Prostate gland (tissue), 2 donors: ENCODE results near the gene TYR. TPM values are rescaled to one million over a fixed set of nuclear protein-coding genes. Genes with fewer than 3 reads are reported as not detected.

Source experiments
- DNase-seq: peaks from one replicate; pipeline ENCODE4 v3.0.0-alpha.2; 2019; ENCODE audit warnings: low spot score
- H3K27ac ChIP-seq, 2 donors: fragments of 200-600 bp; sonication (generic); 2 replicates each; pipeline ENCODE4 v1.5.1; 2017 to 2019
- H3K27me3 ChIP-seq: fragments of 200-600 bp; sonication (generic); replicated peaks from 2 replicates; pipeline ENCODE4 v1.5.1; 2019; ENCODE audit not compliant: insufficient read depth
- H3K36me3 ChIP-seq, 2 donors: fragments of 200-600 bp; sonication (generic); 1 replicate in 1 of 2; 2 replicates in 1 of 2; pipeline versions ENCODE4 v1.5.1 to v1.8.1; 2017 to 2019
- H3K4me1 ChIP-seq: fragments of 200-600 bp; sonication (generic); replicated peaks from 2 replicates; pipeline ENCODE4 v1.5.1; 2019
- H3K4me3 ChIP-seq, 2 donors: fragments of 200-600 bp; sonication (generic); 2 replicates each; pipeline ENCODE4 v1.5.1; 2017 to 2019
- H3K9me3 ChIP-seq: fragments of 200-600 bp; sonication (generic); 2 replicates; pipeline ENCODE4 v1.5.1; 2017
- POLR2A ChIP-seq: fragments of 450-650 bp; IDR thresholded peaks from one replicate; pipeline ENCODE4 v1.6.1; 2016; ENCODE audit warnings: antibody characterized with exemption, mild to moderate bottlenecking
- POLR2AphosphoS5 ChIP-seq: sonication (generic); formaldehyde crosslinking; IDR thresholded peaks from one replicate; pipeline ENCODE4 v1.6.1; 2017; ENCODE audit warnings: antibody characterized with exemption
- WGBS: methylation state at CpG from one replicate; pipeline ENCODE4 v1.1.5; 2018; 5-methylcytosine and 5-hydroxymethylcytosine counted together
- intact Hi-C: fragments of 100-400 bp; cut with DNase I; formaldehyde crosslinking; loops from one replicate; pipeline ENCODE4 v1.14.2; 2022
- total RNA-seq, 2 donors: library from RNA; depleted of rRNA; stranded (reverse); fragments of >200 nt; gene quantifications; one replicate each; pipeline ENCODE4 v1.1.0, GENCODE V29; 2016
- TF ChIP-seq, protein P1 (sequence below), 4 experiments: fragments of 200-600 bp in 2 of 4; fragments of 450-650 bp in 2 of 4; sonication (generic) in 2 of 4; IDR thresholded peaks; 1 replicate in 3 of 4; 2 replicates in 1 of 4; pipeline ENCODE4 v1.5.1; 2016 to 2019; ENCODE audit warnings: antibody characterized with exemption in 4 of 4, mild to moderate bottlenecking in 2 of 4, moderate library complexity in 2 of 4

TYR gene
- total RNA-seq, 2 donors from 2014 or later: not detected

DNA sequence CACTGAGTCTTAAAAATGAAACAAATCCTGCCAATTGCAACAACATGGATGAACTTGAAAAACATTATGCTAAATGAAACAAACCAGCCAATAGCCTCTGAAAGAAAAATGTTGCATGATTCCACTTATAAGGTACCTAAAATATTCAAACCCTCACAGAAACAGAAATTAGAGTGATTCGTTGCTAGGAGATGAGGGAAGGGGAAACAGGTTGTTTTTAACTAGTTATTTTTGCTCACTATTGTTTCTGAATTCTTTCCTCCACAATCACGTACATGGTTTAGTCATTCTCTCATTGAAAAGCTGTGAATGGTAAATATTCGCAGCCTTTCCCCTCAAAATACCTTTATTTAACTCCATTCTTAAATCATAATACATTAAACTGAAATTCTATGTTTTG lies 14.0 kb upstream of the TYR start:
- H3K27ac ChIP-seq: no peak overlapping the region
- H3K36me3 ChIP-seq: no peaks in the 10 kb centered on the region
- H3K4me3 ChIP-seq: no peak overlapping the region
- WGBS: 86% methylated on average over 3 of the region's 3 CpGs
- no peaks in the 10 kb centered on the region for H3K27me3 ChIP-seq
- DNase-seq: no peak
- H3K9me3 ChIP-seq: no peaks in the 10 kb centered on the region
- intact Hi-C loops: no loop called here
- H3K4me1 ChIP-seq: no peaks in the 10 kb centered on the region
- no peak for TF ChIP-seq POLR2A
- TF ChIP-seq, protein P1, sequence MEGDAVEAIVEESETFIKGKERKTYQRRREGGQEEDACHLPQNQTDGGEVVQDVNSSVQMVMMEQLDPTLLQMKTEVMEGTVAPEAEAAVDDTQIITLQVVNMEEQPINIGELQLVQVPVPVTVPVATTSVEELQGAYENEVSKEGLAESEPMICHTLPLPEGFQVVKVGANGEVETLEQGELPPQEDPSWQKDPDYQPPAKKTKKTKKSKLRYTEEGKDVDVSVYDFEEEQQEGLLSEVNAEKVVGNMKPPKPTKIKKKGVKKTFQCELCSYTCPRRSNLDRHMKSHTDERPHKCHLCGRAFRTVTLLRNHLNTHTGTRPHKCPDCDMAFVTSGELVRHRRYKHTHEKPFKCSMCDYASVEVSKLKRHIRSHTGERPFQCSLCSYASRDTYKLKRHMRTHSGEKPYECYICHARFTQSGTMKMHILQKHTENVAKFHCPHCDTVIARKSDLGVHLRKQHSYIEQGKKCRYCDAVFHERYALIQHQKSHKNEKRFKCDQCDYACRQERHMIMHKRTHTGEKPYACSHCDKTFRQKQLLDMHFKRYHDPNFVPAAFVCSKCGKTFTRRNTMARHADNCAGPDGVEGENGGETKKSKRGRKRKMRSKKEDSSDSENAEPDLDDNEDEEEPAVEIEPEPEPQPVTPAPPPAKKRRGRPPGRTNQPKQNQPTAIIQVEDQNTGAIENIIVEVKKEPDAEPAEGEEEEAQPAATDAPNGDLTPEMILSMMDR (IDR thresholded peaks at IDR 0.05): no peak

DNA sequence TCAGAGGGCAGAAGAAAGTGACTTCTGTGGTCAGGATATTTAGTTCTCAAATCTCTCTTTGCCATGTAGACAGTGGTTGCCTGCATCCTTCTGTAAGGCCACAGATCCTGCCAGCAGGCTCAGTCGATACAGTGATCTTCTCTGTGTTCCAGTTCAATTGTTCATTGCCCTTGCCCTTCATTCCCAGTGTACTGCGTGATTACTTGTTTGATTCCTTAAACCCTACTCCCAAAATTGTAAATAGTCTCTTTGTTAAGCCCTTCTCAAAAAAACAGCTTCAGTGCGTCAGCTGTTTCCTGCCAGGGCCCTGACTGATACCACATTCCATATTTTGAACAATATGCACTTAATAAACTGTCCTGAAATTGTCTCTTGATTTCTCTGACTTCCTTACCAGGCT lies 9.3 kb upstream of the TYR start:
- Histone ChIP-seq H3K36me3 (no peaks in the 10 kb centered on the region), H3K4me3 (no peak overlapping the region), H3K27me3 (no peaks in the 10 kb centered on the region), H3K4me1 (no peaks in the 10 kb centered on the region), H3K27ac (no peak overlapping the region), H3K9me3 (no peaks in the 10 kb centered on the region)
- no peak for DNase-seq
- WGBS: 80% methylated on average over 3 of the region's 3 CpGs
- TF ChIP-seq POLR2AphosphoS5 (no peak), POLR2A (no peak)
- TF ChIP-seq, protein P1 (IDR thresholded peaks at IDR 0.05): no peak
- intact Hi-C loops: no loop called here

DNA sequence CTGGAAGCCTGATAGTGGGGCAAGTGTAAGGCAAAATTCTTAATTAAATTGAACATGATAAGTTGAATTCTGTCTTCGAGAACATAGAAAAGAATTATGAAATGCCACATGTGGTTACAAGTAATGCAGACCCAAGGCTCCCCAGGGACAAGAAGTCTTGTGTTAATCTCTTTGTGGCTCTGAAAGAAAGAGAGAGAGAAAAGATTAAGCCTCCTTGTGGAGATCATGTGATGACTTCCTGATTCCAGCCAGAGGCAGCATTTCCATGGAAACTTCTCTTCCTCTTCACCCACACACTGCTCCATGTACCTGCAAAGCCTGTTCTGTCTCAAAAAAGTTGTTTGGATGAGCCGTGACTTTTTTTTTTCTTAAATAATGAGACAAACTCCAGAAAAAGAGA lies 1.9 kb upstream of the TYR start:
- Histone ChIP-seq H3K27me3 (no peaks in the 10 kb centered on the region), H3K36me3 (no peaks in the 10 kb centered on the region), H3K9me3 (no peaks in the 10 kb centered on the region), H3K4me3 (no peak overlapping the region), H3K4me1 (no peaks in the 10 kb centered on the region), H3K27ac (no peak overlapping the region)
- no peak for DNase-seq
- 76% methylated on average over 2 of the region's 2 CpGs for WGBS
- TF ChIP-seq POLR2AphosphoS5 (no peak), POLR2A (no peak)
- TF ChIP-seq, protein P1 (IDR thresholded peaks at IDR 0.05): no peak
- intact Hi-C loops: no loop called here

DNA sequence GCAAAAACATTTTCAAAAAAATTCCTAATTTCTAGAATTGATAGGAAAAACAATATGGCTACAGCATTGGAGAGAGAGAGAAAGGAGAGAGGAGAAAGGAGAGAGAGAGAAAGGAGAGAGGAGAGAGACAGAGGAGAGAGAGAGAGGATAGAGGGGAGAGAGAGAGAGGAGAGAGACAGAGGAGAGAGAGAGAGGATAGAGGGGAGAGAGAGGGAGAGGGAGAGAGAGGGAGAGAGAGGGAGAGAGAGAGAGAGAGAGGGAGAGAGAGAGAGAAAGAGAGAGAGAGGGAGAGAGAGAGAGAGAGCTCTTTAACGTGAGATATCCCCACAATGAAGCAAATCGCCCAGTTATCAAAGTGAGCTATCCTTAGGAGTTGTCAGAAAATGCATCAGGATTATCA lies 737 bp upstream of the TYR start:
- no peak overlapping the region for H3K27ac ChIP-seq
- H3K36me3 ChIP-seq: no peaks in the 10 kb centered on the region
- no peak overlapping the region for H3K4me3 ChIP-seq
- TF ChIP-seq, protein P1 (IDR thresholded peaks at IDR 0.05): no peak
- TF ChIP-seq POLR2AphosphoS5 (no peak), POLR2A (no peak)
- no peaks in the 10 kb centered on the region for H3K9me3 ChIP-seq
- no peak for DNase-seq
- H3K4me1 ChIP-seq: no peaks in the 10 kb centered on the region
- no peaks in the 10 kb centered on the region for H3K27me3 ChIP-seq
- intact Hi-C loops: no loop called here
- 84% methylated on average over 2 of the region's 2 CpGs for WGBS

DNA sequence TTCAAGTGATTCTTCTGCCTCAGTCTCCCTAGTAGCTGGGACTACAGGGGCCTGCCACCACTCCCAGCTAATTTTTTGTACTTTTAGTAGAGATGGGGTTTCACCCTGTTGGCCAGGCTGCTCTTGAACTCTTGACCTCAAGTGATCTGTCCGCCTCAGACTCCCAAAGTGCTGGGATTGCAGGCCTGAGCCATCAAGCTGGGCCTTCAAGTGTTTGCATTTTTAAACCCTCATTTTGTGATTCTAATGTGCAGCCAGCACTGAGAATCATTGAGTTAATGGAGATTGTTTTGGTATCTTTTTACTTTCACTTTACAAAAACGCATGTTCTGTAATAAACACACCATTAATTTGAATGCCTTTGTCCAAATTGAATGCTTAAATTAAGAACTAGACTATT lies 3.4 kb downstream of the TYR start:
- WGBS: 50% methylated on average over 2 of the region's 2 CpGs
- H3K4me3 ChIP-seq: no peak overlapping the region
- intact Hi-C loops: no loop called here
- no peak overlapping the region for H3K27ac ChIP-seq
- no peaks in the 10 kb centered on the region for H3K9me3 ChIP-seq
- DNase-seq: no peak
- TF ChIP-seq POLR2A (no peak), POLR2AphosphoS5 (no peak)
- TF ChIP-seq, protein P1 (IDR thresholded peaks at IDR 0.05): no peak
- no peaks in the 10 kb centered on the region for H3K4me1 ChIP-seq
- H3K36me3 ChIP-seq: no peaks in the 10 kb centered on the region
- H3K27me3 ChIP-seq: no peaks in the 10 kb centered on the region
